GM21526 (cell line): Measurements from ENCODE around the gene SETD1A.

ENCODE experiments used
- ATAC-seq: cut with Tn5 transposase; IDR thresholded peaks from one replicate; pipeline ENCODE4 v1.9.1; 2021; ENCODE audit warnings: moderate library complexity; ENCODE audit not compliant: unreplicated experiment, low FRiP score

Gene SETD1A

GRCh38 chr16:30996985-30997724, 39.6 kb downstream of the SETD1A start:
- peak; percentile 71 for ATAC-seq

- ATAC-seq: no peak
Observed at GRCh38 chr16:30997725-30998711, 40.5 kb downstream of the SETD1A start.

GRCh38 chr16:30998852-30999761, 41.6 kb downstream of the SETD1A start:
- no peak for ATAC-seq

- ATAC-seq: no peak
Observed at GRCh38 chr16:31000671-31001382, 43.3 kb downstream of the SETD1A start.

GRCh38 chr16:31001507-31002249, 44.1 kb downstream of the SETD1A start:
- no peak for ATAC-seq

- ATAC-seq: no peak
Observed at GRCh38 chr16:31002250-31002700, 44.7 kb downstream of the SETD1A start.

- no peak for ATAC-seq
Observed at GRCh38 chr16:31002862-31003341, 45.3 kb downstream of the SETD1A start.

GRCh38 chr16:31003744-31004143, 46.2 kb downstream of the SETD1A start:
- ATAC-seq: no peak

GRCh38 chr16:31004658-31005057, 47.1 kb downstream of the SETD1A start:
- no peak for ATAC-seq

GRCh38 chr16:31005350-31006085, 48.0 kb downstream of the SETD1A start:
- ATAC-seq: no peak

GRCh38 chr16:31006086-31006385, 48.5 kb downstream of the SETD1A start:
- ATAC-seq: no peak

GRCh38 chr16:31006589-31006988, 49.0 kb downstream of the SETD1A start:
- ATAC-seq: no peak

- no peak for ATAC-seq
Observed at GRCh38 chr16:31007684-31008083, 50.1 kb downstream of the SETD1A start.

GRCh38 chr16:31008149-31008548, 50.6 kb downstream of the SETD1A start:
- ATAC-seq: no peak

- no peak for ATAC-seq
Observed at GRCh38 chr16:31008551-31008950, 51.0 kb downstream of the SETD1A start.

- ATAC-seq: no peak
Observed at GRCh38 chr16:31009120-31009519, 51.6 kb downstream of the SETD1A start.

GRCh38 chr16:31009894-31010584, 52.5 kb downstream of the SETD1A start:
- no peak for ATAC-seq
